Psoas muscle (tissue), 8 donors: ENCODE data around the gene PDIA6. TPM values are rescaled to one million over a fixed set of nuclear protein-coding genes. Genes with fewer than 3 reads are reported as not detected.

Experiments
- ATAC-seq, 4 donors: fragments of 200-7000 bp; cut with Tn5 transposase; one replicate each; pipeline ENCODE4 v1.9.1; 2020; ENCODE audit warnings: moderate library complexity in 3 of 4, mild to moderate bottlenecking in 2 of 4
- DNase-seq, 2 donors: peaks; one replicate each; pipeline ENCODE4 v3.0.0-alpha.2; 2020
- H3K27ac ChIP-seq: fragments of 200-600 bp; one replicate; pipeline ENCODE4 v1.8.0; 2022
- H3K27me3 ChIP-seq, 3 donors: fragments of 200-600 bp in 1 of 3; one replicate each; pipeline versions ENCODE4 v1.6.1 to v1.8.0; 2013 to 2022; ENCODE audit warnings: low read length in 2 of 3, mild to moderate bottlenecking in 2 of 3, moderate library complexity in 1 of 3; ENCODE audit not compliant: insufficient read depth in 3 of 3
- H3K36me3 ChIP-seq, 2 donors: fragments of 200-600 bp in 1 of 2; one replicate each; pipeline versions ENCODE4 v1.6.1 to v1.8.0; 2013 to 2022; ENCODE audit warnings: low read depth in 1 of 2, mild to moderate bottlenecking in 1 of 2, moderate library complexity in 1 of 2; ENCODE audit not compliant: insufficient read depth in 1 of 2
- H3K4me1 ChIP-seq: fragments of 200-600 bp; one replicate; pipeline ENCODE4 v1.8.0; 2022
- H3K4me3 ChIP-seq: fragments of 200-600 bp; one replicate; pipeline ENCODE4 v1.8.0; 2022; ENCODE audit warnings: mild to moderate bottlenecking
- H3K9me3 ChIP-seq: fragments of 200-600 bp; one replicate; pipeline ENCODE4 v1.8.0; 2022
- WGBS, 3 donors: extraction: QIAGEN DNeasy Blood & Tissue Kit; methylation state at CpG; one replicate each; pipeline versions ENCODE4 v1.1.6 to v1.1.7; 2013; 5-methylcytosine and 5-hydroxymethylcytosine counted together
- intact Hi-C, 2 donors: fragments of 100-400 bp; cut with DNase I; formaldehyde crosslinking; loops; one replicate each; pipeline versions ENCODE4 v1.11.0 to v1.14.2; 2022
- polyA plus RNA-seq, 3 donors: library from polyadenylated mRNA; stranded (reverse); fragments of 200-250 nt; gene quantifications; one replicate each; pipeline ENCODE4 v1.2.3, GENCODE V29; 2013
- total RNA-seq, 4 donors: library from RNA; stranded (reverse); fragmentation: NEBNext Ultra II Directional in 2 of 4; extraction: Animal tissue kit (Norgen Biotek cat#: 25700) in 2 of 4; gene quantifications; one replicate each; pipeline versions ENCODE4 v1.2.1 to v1.2.4, GENCODE V29; 2021 to 2023
- TF ChIP-seq, protein P1 (sequence below): fragments of 200-600 bp; IDR thresholded peaks from one replicate; pipeline ENCODE4 v1.8.0; 2022; ENCODE audit warnings: antibody characterized with exemption
- donor health status: healthy with polysubstance abuse.
- donor health status: DM: no; HTN: no; CAD: no; lungs with moderate emphysema.
- donor health status: Bipolar disorder and iron deficiency.
- donor health status: healthy.
- donor health status: DM: yes; HTN: yes; CAD: no.
- donor health status: DM: no; HTN: no; CAD: no.
- donor health status: DM: no; HTN: no; CAD: no.
- donor health status: DM: yes; HTN: yes; CAD: no.

Gene PDIA6
- total and polyA plus RNA-seq, 7 donors = 40.1 to 139 (median 56.7) TPM

DNA sequence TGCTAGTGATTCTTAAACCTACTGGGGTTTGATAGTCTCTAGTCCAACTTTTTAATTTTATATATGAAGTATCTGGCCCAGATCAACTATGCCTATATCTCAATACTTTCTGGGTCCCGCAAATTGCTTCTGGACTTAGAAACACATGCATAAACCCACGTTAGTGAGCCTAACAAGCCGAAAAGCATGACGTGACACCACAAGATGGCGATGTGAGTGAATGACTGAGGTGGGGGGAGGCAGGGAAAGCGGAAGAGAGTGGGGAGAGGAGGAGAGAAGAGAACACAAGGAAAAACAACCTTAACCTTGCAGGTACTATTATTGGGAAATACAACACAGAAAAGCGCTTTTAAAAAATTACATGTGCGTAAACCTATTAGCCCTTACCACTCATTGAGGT is 13.8 kb downstream of the PDIA6 start:
- Histone ChIP-seq H3K27me3 (no peaks in the 10 kb centered on the region), H3K36me3 (peaks cover 24 to 67% of the 10 kb centered on the region in 2 donors), H3K9me3 (no peaks in the 10 kb centered on the region), H3K4me1 (no peaks in the 10 kb centered on the region), H3K4me3 (no peak overlapping the region), H3K27ac (no peak overlapping the region)
- ATAC-seq = no peak
- WGBS, 3 donors = 83 to 87% (median 85%) methylated on average over 8 of the region's 8 CpGs
- TF ChIP-seq, protein P1, sequence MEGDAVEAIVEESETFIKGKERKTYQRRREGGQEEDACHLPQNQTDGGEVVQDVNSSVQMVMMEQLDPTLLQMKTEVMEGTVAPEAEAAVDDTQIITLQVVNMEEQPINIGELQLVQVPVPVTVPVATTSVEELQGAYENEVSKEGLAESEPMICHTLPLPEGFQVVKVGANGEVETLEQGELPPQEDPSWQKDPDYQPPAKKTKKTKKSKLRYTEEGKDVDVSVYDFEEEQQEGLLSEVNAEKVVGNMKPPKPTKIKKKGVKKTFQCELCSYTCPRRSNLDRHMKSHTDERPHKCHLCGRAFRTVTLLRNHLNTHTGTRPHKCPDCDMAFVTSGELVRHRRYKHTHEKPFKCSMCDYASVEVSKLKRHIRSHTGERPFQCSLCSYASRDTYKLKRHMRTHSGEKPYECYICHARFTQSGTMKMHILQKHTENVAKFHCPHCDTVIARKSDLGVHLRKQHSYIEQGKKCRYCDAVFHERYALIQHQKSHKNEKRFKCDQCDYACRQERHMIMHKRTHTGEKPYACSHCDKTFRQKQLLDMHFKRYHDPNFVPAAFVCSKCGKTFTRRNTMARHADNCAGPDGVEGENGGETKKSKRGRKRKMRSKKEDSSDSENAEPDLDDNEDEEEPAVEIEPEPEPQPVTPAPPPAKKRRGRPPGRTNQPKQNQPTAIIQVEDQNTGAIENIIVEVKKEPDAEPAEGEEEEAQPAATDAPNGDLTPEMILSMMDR = no peak
- intact Hi-C loops = no loop called here
- no peak for DNase-seq

DNA sequence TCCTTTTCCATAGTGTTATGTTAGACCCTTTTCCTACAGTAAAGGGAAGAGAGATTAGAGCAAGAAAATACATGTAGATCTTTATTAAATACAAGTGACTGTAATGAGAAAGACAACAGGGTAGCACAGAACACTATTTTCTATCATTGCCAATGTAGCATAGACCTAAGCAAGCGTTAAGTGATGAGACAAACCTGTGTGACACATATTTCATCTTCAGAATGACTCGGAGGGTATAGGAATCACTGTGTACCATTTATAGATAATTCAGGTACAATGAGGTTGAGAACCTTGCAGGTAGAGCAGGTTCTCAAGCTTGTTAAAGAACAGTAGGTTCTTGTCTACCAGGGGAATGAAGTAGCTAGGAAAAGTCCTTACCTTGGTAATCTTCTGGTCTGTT is 15.9 kb downstream of the PDIA6 start:
- 93 to 99% (median 95%) methylated on average over 2 of the region's 2 CpGs for WGBS, 3 donors
- no peaks in the 10 kb centered on the region for H3K4me1 ChIP-seq
- no peak for ATAC-seq

DNA sequence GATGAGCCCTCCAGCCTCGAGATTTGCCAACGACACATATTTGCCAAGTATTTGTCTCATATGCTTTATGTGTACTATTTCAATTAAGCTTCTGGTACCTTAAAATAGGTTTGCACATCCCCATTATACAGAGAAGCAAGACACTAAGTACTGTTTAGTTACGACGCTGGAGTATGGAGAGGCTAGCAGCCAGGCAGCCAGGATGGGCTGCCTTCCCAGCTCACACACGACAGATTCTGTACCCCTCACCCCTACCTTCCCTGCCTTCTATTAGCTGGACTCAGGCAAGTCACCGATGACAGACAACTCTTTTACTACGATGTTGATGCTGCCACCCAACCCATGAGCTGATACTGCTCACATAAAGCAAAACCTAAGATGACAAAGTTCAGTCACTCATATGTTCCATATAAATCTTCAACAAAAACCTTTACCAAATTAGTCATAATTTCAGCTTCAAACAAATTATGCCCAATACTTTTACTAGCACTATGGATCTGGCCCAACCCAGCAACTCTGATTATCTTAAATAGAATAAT is 17.0 kb downstream of the PDIA6 start:
- H3K4me3 ChIP-seq = no peak overlapping the region
- intact Hi-C loops = no loop called here
- ATAC-seq (no peak), DNase-seq (no peak)
- H3K27me3 ChIP-seq = no peaks in the 10 kb centered on the region
- H3K27ac ChIP-seq = no peak overlapping the region
- TF ChIP-seq, protein P1 = no peak
- H3K4me1 ChIP-seq = no peaks in the 10 kb centered on the region
- H3K36me3 ChIP-seq = peaks cover 17 to 78% of the 10 kb centered on the region in 2 donors
- H3K9me3 ChIP-seq = no peaks in the 10 kb centered on the region
- 57 to 69% (median 59%) methylated on average over 7 of the region's 7 CpGs for WGBS, 3 donors

More for the DNA sequence above, 15.9 kb downstream of the PDIA6 start:
- peaks cover 24 to 78% of the 10 kb centered on the region in 2 donors for H3K36me3 ChIP-seq
- H3K9me3 ChIP-seq = no peaks in the 10 kb centered on the region
- intact Hi-C loops = no loop called here
- no peak overlapping the region for H3K4me3 ChIP-seq
- no peaks in the 10 kb centered on the region for H3K27me3 ChIP-seq
- TF ChIP-seq, protein P1 = no peak
- no peak overlapping the region for H3K27ac ChIP-seq
- no peak for DNase-seq

DNA sequence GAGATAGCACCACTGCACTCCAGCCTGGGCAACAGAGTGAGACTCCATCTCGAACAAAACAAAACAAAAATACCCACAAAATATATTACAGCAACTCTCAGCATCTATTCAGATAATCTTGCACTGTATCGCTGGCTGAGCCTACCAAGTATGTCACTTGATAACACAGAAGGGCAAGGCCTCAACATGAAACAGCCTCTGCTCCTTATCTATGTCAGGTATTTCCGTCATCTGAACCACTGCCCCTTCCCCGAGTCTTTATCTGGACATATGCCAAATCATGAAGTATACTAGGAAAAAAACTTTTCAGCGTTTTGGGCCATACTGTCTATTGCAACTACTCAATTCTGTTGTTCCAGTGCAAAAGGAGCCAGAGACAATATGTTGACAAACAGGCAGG is 17.7 kb downstream of the PDIA6 start:
- DNase-seq (no peak), ATAC-seq (no peak)
- Histone ChIP-seq H3K36me3 (peaks cover 20 to 81% of the 10 kb centered on the region in 2 donors), H3K9me3 (no peaks in the 10 kb centered on the region), H3K27ac (no peak overlapping the region), H3K4me1 (no peaks in the 10 kb centered on the region), H3K4me3 (no peak overlapping the region), H3K27me3 (no peaks in the 10 kb centered on the region)
- WGBS, 3 donors = 69 to 81% (median 80%) methylated on average over 5 of the region's 5 CpGs
- TF ChIP-seq, protein P1 = no peak
- intact Hi-C loops = no loop called here

DNA sequence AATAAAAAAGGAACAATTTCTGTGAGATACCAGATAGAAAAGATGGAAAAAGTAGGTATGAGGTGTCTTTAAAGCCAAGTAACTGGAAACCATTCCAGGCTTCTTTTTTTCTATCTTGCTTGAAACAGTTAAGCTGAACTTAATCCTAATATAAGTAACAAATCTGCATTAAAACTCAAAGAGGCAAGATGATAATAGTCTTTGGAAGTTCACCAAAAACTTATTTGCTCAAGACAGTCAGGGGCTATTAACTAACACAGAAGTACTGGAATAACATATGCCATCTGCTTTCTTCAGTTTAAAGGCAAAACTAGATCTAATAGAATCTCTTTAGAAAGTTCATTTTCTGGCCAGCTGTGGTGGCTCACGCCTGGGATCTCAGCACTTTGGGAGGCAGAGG is 18.8 kb downstream of the PDIA6 start:
- DNase-seq = no peak
- Histone ChIP-seq H3K27ac (no peak overlapping the region), H3K4me3 (no peak overlapping the region), H3K27me3 (no peaks in the 10 kb centered on the region), H3K36me3 (peaks cover 20 to 84% of the 10 kb centered on the region in 2 donors), H3K9me3 (no peaks in the 10 kb centered on the region), H3K4me1 (no peaks in the 10 kb centered on the region)
- 89 to 93% (median 92%) methylated on average over 1 of the region's 1 CpG for WGBS, 3 donors
- intact Hi-C loops = no loop called here
- TF ChIP-seq, protein P1 = no peak
- no peak for ATAC-seq
